ENCODE measurements around the gene STOX1. TPM values are rescaled to one million over a fixed set of nuclear protein-coding genes. Genes with fewer than 3 reads are reported as not detected.
"Not testable (repeated sequence)": the region's sequence is repeated elsewhere in the genome, so short reads cannot be mapped to it uniquely, and the experiment has no call there.

The STOX1 gene
- total and polyA plus RNA-seq, 10 of the 15 experiments (the other 5 are each of a cell fraction or from before 2014, with no cell fraction given): 0.18 to 1.2 (median 0.67) TPM; not detected in 1

GRCh38 chr10:68925489-68925888 lies 98.2 kb downstream of the STOX1 start:
- SMC1A ChIA-PET (ENCODE audit: uncharacterized antibody, unreplicated experiment): no interaction called here
- no TSS peak for BruUV-seq (replicated peaks)
- POLR2A ChIA-PET: interaction anchor here (0.6 kb wide), 1 partner anchor 449 kb away, joined by 4 read pairs; no protein-coding TSS in a partner anchor
- TF ChIP-seq STAT1 (conservative IDR thresholded peaks at IDR 0.05) (no peak), RUNX3 (IDR thresholded peaks at IDR 0.05; ENCODE audit: low read length) (no peak), CEBPB (IDR thresholded peaks at IDR 0.05; ENCODE audit: borderline replicate concordance in 1 of 2, low read depth in 2 of 2, low read length in 2 of 2) (no peak), ELK1 (IDR thresholded peaks at IDR 0.05; ENCODE audit: low read depth, low read length) (no peak), WRNIP1 (IDR thresholded peaks at IDR 0.05; ENCODE audit: borderline replicate concordance, low read depth, low read length) (no peak), ZNF384 (IDR thresholded peaks at IDR 0.05; ENCODE audit: borderline replicate concordance, low read depth, low read length) (no peak), EGR1 (IDR thresholded peaks at IDR 0.05; ENCODE audit: borderline replicate concordance in 1 of 2, low read depth in 2 of 2, low read length in 2 of 2) (no peak), RAD21 (IDR thresholded peaks at IDR 0.05; ENCODE audit: insufficient read depth, low read depth, low read length) (no peak)
- Histone ChIP-seq H3K79me2 (ENCODE audit: control insufficient read depth, insufficient read depth, low read length) (no peaks in the 10 kb centered on the region; the same call in 1 of the 2 replicates), H3K27me3 (replicated peaks in 1 of 2; ENCODE audit: control insufficient read depth in 2 of 2, insufficient read depth in 2 of 2, low read length in 1 of 2) (no peaks in the 10 kb centered on the region), H3K4me1 (ENCODE audit: control insufficient read depth, insufficient read depth, low read length) (no peaks in the 10 kb centered on the region), H3K36me3 (ENCODE audit: control insufficient read depth in 2 of 2, insufficient read depth in 2 of 2, low read length in 1 of 2) (peaks cover 1 to 15% of the 10 kb centered on the region in 2 experiments), H4K20me1 (ENCODE audit: control insufficient read depth, insufficient read depth) (no peaks in the 10 kb centered on the region), H3K9me3 (replicated peaks; ENCODE audit: control insufficient read depth, insufficient read depth, low read length) (no peaks in the 10 kb centered on the region), H3K4me3 (no peak overlapping the region), H3K4me2 (ENCODE audit: control insufficient read depth, insufficient read depth) (no peak overlapping the region), H3K27ac (ENCODE audit: control insufficient read depth, insufficient read depth) (no peak overlapping the region), H3K9ac (ENCODE audit: control insufficient read depth, insufficient read depth, low read length) (no peak overlapping the region), H2AFZ (ENCODE audit: control insufficient read depth, low read depth, low read length) (no peak overlapping the region)
- intact Hi-C loops (cut with micrococcal nuclease; ENCODE audit: unreplicated experiment): no loop called here
- no peak for ATAC-seq
- CTCF ChIA-PET: no interaction called here
- RAD21 ChIA-PET (ENCODE audit: unreplicated experiment): no interaction called here
- no peak for DNase-seq (ENCODE audit: low read depth, low spot score)
- WGBS (ENCODE audit: insufficient coverage, insufficient replicate concordance, low lambda C conversion rate, missing lambda C conversion rate): 100% methylated on average over 4 of the region's 4 CpGs
- no peak for FAIRE-seq
- in situ Hi-C loops (cut with MboI): no loop called here

GRCh38 chr10:68929157-68929556 lies 101.8 kb downstream of the STOX1 start:
- RAD21 ChIA-PET (ENCODE audit: unreplicated experiment): not testable (repeated sequence)

GRCh38 chr10:68929888-68930287 lies 102.6 kb downstream of the STOX1 start:
- H2AFZ ChIP-seq (ENCODE audit: control insufficient read depth, low read depth, low read length); H3K4me1 ChIP-seq (ENCODE audit: control insufficient read depth, insufficient read depth, low read length); RAD21 ChIA-PET (ENCODE audit: unreplicated experiment); BruUV-seq (replicated peaks); DNase-seq (ENCODE audit: low read depth, low spot score); intact Hi-C loops (cut with micrococcal nuclease; ENCODE audit: unreplicated experiment); H3K9ac ChIP-seq (ENCODE audit: control insufficient read depth, insufficient read depth, low read length); ATAC-seq; H3K9me3 ChIP-seq (replicated peaks; ENCODE audit: control insufficient read depth, insufficient read depth, low read length); FAIRE-seq; H3K27ac ChIP-seq (ENCODE audit: control insufficient read depth, insufficient read depth); H3K4me2 ChIP-seq (ENCODE audit: control insufficient read depth, insufficient read depth); SMC1A ChIA-PET (ENCODE audit: uncharacterized antibody, unreplicated experiment); in situ Hi-C loops (cut with MboI); H3K79me2 ChIP-seq (ENCODE audit: control insufficient read depth, insufficient read depth, low read length); H3K27me3 ChIP-seq (replicated peaks in 1 of 2; ENCODE audit: control insufficient read depth in 2 of 2, insufficient read depth in 2 of 2, low read length in 1 of 2); H4K20me1 ChIP-seq (ENCODE audit: control insufficient read depth, insufficient read depth); H3K4me3 ChIP-seq: not testable (repeated sequence)
- 100% methylated on average over 3 of the region's 8 CpGs for WGBS (ENCODE audit: insufficient coverage, insufficient replicate concordance, low lambda C conversion rate, missing lambda C conversion rate)
- ChIA-PET POLR2A (interaction anchor here (0.6 to 0.7 kb wide), 3 partner anchors 52 to 292 kb away, joined by 3 to 5 read pairs (median 4); no protein-coding TSS in a partner anchor), CTCF (interaction anchor here (0.5 to 0.6 kb wide), 2 partner anchors 217 to 1141 kb away, joined by 3 read pairs; no protein-coding TSS in a partner anchor)
- H3K36me3 ChIP-seq (ENCODE audit: control insufficient read depth in 2 of 2, insufficient read depth in 2 of 2, low read length in 1 of 2): peaks cover 1 to 16% of the 10 kb centered on the region in 2 experiments

More at GRCh38 chr10:68929157-68929556, 101.8 kb downstream of the STOX1 start:
- H3K9ac ChIP-seq (ENCODE audit: control insufficient read depth, insufficient read depth, low read length); H2AFZ ChIP-seq (ENCODE audit: control insufficient read depth, low read depth, low read length); DNase-seq (ENCODE audit: low read depth, low spot score); H3K4me3 ChIP-seq; H3K27ac ChIP-seq (ENCODE audit: control insufficient read depth, insufficient read depth); H3K27me3 ChIP-seq (replicated peaks in 1 of 2; ENCODE audit: control insufficient read depth in 2 of 2, insufficient read depth in 2 of 2, low read length in 1 of 2); H3K9me3 ChIP-seq (replicated peaks; ENCODE audit: control insufficient read depth, insufficient read depth, low read length); H3K4me1 ChIP-seq (ENCODE audit: control insufficient read depth, insufficient read depth, low read length); FAIRE-seq; H3K4me2 ChIP-seq (ENCODE audit: control insufficient read depth, insufficient read depth); SMC1A ChIA-PET (ENCODE audit: uncharacterized antibody, unreplicated experiment); BruUV-seq (replicated peaks); in situ Hi-C loops (cut with MboI); ATAC-seq; H4K20me1 ChIP-seq (ENCODE audit: control insufficient read depth, insufficient read depth); CTCF ChIA-PET; H3K79me2 ChIP-seq (ENCODE audit: control insufficient read depth, insufficient read depth, low read length); intact Hi-C loops (cut with micrococcal nuclease; ENCODE audit: unreplicated experiment): not testable (repeated sequence)
- H3K36me3 ChIP-seq (ENCODE audit: control insufficient read depth in 2 of 2, insufficient read depth in 2 of 2, low read length in 1 of 2): peaks cover 1 to 17% of the 10 kb centered on the region in 2 experiments
- POLR2A ChIA-PET: interaction anchor here (0.7 kb wide), 1 partner anchor 53 kb away, joined by 4 read pairs; no protein-coding TSS in a partner anchor
- 100% methylated on average over 2 of the region's 2 CpGs for WGBS (ENCODE audit: insufficient coverage, insufficient replicate concordance, low lambda C conversion rate, missing lambda C conversion rate)

Measured in GM12878 (cell line).